ENCODE data around the gene ARHGAP35.
"Not testable (repeated sequence)": the region's sequence is repeated elsewhere in the genome, so short reads cannot be mapped to it uniquely, and the experiment has no call there.

The ARHGAP35 gene

GRCh38 chr19:46848389-46848788, 12.4 kb upstream of the ARHGAP35 start:
- Histone ChIP-seq H3K4me2 (ENCODE audit: low read length) (no peak overlapping the region), H3K56ac (ENCODE audit: low read length) (no peak overlapping the region), H2BK5ac (ENCODE audit: low read length) (no peak overlapping the region), H2BK15ac (replicated peaks; ENCODE audit: low read depth) (no peak overlapping the region), H3K18ac (ENCODE audit: low read length) (no peak overlapping the region), H3K4ac (ENCODE audit: low read depth, low read length) (no peak overlapping the region), H4K8ac (ENCODE audit: low read depth, low read length) (no peak overlapping the region), H3K23ac (ENCODE audit: low read length) (no peak overlapping the region), H3K9ac (ENCODE audit: low read length) (no peak overlapping the region), H3K79me2 (ENCODE audit: control insufficient read depth, insufficient read depth, low read length) (peaks cover 8% of the 10 kb centered on the region), H3K4me3 (ENCODE audit: low read length) (no peak overlapping the region), H3K27me3 (ENCODE audit: insufficient read depth, low read length, poor library complexity) (no peaks in the 10 kb centered on the region), H3K4me1 (ENCODE audit: control insufficient read depth, low read depth, low read length) (peaks cover 3% of the 10 kb centered on the region), H3K79me1 (ENCODE audit: low read length) (peaks cover 7% of the 10 kb centered on the region), H2BK120ac (ENCODE audit: low read depth, low read length) (no peak overlapping the region), H4K5ac (ENCODE audit: low read length) (no peak overlapping the region), H3K27ac (ENCODE audit: low read depth, low read length) (no peak overlapping the region), H2AK5ac (ENCODE audit: low read length) (no peak overlapping the region), H3K36me3 (ENCODE audit: control insufficient read depth, insufficient read depth, low read length) (peaks cover 1% of the 10 kb centered on the region)
- DNase-seq, result no peak
- WGBS (ENCODE audit: extremely low coverage, insufficient coverage, low lambda C conversion rate), result no CpG with 5 or more reads among the region's 2 CpGs

- Histone ChIP-seq H3K56ac (ENCODE audit: low read length) (peak overlapping the region; percentile 86), H4K8ac (ENCODE audit: low read depth, low read length) (no peak overlapping the region), H3K23ac (ENCODE audit: low read length) (no peak overlapping the region), H2BK15ac (replicated peaks; ENCODE audit: low read depth) (no peak overlapping the region), H3K36me3 (ENCODE audit: control insufficient read depth, insufficient read depth, low read length) (peaks cover 1% of the 10 kb centered on the region), H3K27me3 (ENCODE audit: insufficient read depth, low read length, poor library complexity) (no peaks in the 10 kb centered on the region), H3K4me3 (ENCODE audit: low read length) (peak overlapping the region; percentile 49), H3K4ac (ENCODE audit: low read depth, low read length) (no peak overlapping the region), H3K4me2 (ENCODE audit: low read length) (peak overlapping the region; percentile 74), H3K27ac (ENCODE audit: low read depth, low read length) (peak overlapping the region; percentile 90), H3K79me1 (ENCODE audit: low read length) (peaks cover 7% of the 10 kb centered on the region), H3K18ac (ENCODE audit: low read length) (peak overlapping the region; percentile 66), H3K9ac (ENCODE audit: low read length) (peak overlapping the region; percentile 67), H2BK120ac (ENCODE audit: low read depth, low read length) (no peak overlapping the region), H4K5ac (ENCODE audit: low read length) (no peak overlapping the region), H3K79me2 (ENCODE audit: control insufficient read depth, insufficient read depth, low read length) (peaks cover 8% of the 10 kb centered on the region), H3K4me1 (ENCODE audit: control insufficient read depth, low read depth, low read length) (peaks cover 3% of the 10 kb centered on the region), H2BK5ac (ENCODE audit: low read length) (peak overlapping the region; percentile 8), H2AK5ac (ENCODE audit: low read length) (peak overlapping the region; percentile 12)
- WGBS (ENCODE audit: extremely low coverage, insufficient coverage, low lambda C conversion rate), result no CpG with 5 or more reads among the region's 5 CpGs
- DNase-seq, result peak; percentile 55
These were observed 11.2 kb upstream of the ARHGAP35 start for GRCh38 chr19:46849610-46850009.

GRCh38 chr19:46850228-46851203, 10.3 kb upstream of the ARHGAP35 start, which contains the start of gene AP2S1:
AP2S1 (minus strand) TSS chr19:46850846; CDS start chr19:46850766, 80 bp downstream.
- Histone ChIP-seq H2BK5ac (ENCODE audit: low read length) (peak within 1 kb of the TSS; percentile 8), H2BK15ac (replicated peaks; ENCODE audit: low read depth) (no peak within 1 kb of the TSS), H3K4ac (ENCODE audit: low read depth, low read length) (peak within 1 kb of the TSS; percentile 28), H3K4me1 (ENCODE audit: control insufficient read depth, low read depth, low read length) (peaks cover 3% of the 10 kb centered on the region), H2BK120ac (ENCODE audit: low read depth, low read length) (no peak within 1 kb of the TSS), H3K18ac (ENCODE audit: low read length) (peak within 1 kb of the TSS; percentile 66), H3K4me2 (ENCODE audit: low read length) (peak within 1 kb of the TSS; percentile 74), H3K36me3 (ENCODE audit: control insufficient read depth, insufficient read depth, low read length) (peaks cover 1% of the 10 kb centered on the region), H4K5ac (ENCODE audit: low read length) (no peak within 1 kb of the TSS), H3K4me3 (ENCODE audit: low read length) (peak within 1 kb of the TSS; percentile 75), H3K27ac (ENCODE audit: low read depth, low read length) (peak within 1 kb of the TSS; percentile 90), H3K56ac (ENCODE audit: low read length) (peak within 1 kb of the TSS; percentile 94), H3K9ac (ENCODE audit: low read length) (peak within 1 kb of the TSS; percentile 87), H2AK5ac (ENCODE audit: low read length) (peak within 1 kb of the TSS; percentile 12), H3K23ac (ENCODE audit: low read length) (no peak within 1 kb of the TSS), H3K27me3 (ENCODE audit: insufficient read depth, low read length, poor library complexity) (no peaks in the 10 kb centered on the region), H3K79me1 (ENCODE audit: low read length) (peaks cover 7% of the 10 kb centered on the region), H4K8ac (ENCODE audit: low read depth, low read length) (no peak within 1 kb of the TSS), H3K79me2 (ENCODE audit: control insufficient read depth, insufficient read depth, low read length) (peaks cover 8% of the 10 kb centered on the region)
- no CpG with 5 or more reads among the region's 53 CpGs for WGBS (ENCODE audit: extremely low coverage, insufficient coverage, low lambda C conversion rate)
- peak; percentile 100 for DNase-seq

- Histone ChIP-seq H3K56ac (ENCODE audit: low read length) (no peak overlapping the region), H3K18ac (ENCODE audit: low read length) (no peak overlapping the region), H3K4me1 (ENCODE audit: control insufficient read depth, low read depth, low read length) (peaks cover 3% of the 10 kb centered on the region), H4K8ac (ENCODE audit: low read depth, low read length) (no peak overlapping the region), H3K36me3 (ENCODE audit: control insufficient read depth, insufficient read depth, low read length) (no peaks in the 10 kb centered on the region), H2BK120ac (ENCODE audit: low read depth, low read length) (no peak overlapping the region), H2BK15ac (replicated peaks; ENCODE audit: low read depth) (no peak overlapping the region), H3K9ac (ENCODE audit: low read length) (no peak overlapping the region), H3K4me3 (ENCODE audit: low read length) (no peak overlapping the region), H3K4ac (ENCODE audit: low read depth, low read length) (no peak overlapping the region), H3K23ac (ENCODE audit: low read length) (no peak overlapping the region), H4K5ac (ENCODE audit: low read length) (no peak overlapping the region), H3K27ac (ENCODE audit: low read depth, low read length) (no peak overlapping the region), H3K4me2 (ENCODE audit: low read length) (no peak overlapping the region), H2AK5ac (ENCODE audit: low read length) (no peak overlapping the region), H2BK5ac (ENCODE audit: low read length) (no peak overlapping the region), H3K79me1 (ENCODE audit: low read length) (peaks cover 3% of the 10 kb centered on the region), H3K27me3 (ENCODE audit: insufficient read depth, low read length, poor library complexity) (no peaks in the 10 kb centered on the region), H3K79me2 (ENCODE audit: control insufficient read depth, insufficient read depth, low read length) (peaks cover 4% of the 10 kb centered on the region)
- WGBS (ENCODE audit: extremely low coverage, insufficient coverage, low lambda C conversion rate), result no CpG with 5 or more reads among the region's 1 CpG
- no peak for DNase-seq
These were observed 8.0 kb upstream of the ARHGAP35 start for GRCh38 chr19:46852830-46853229.

GRCh38 chr19:46854698-46855097, 6.1 kb upstream of the ARHGAP35 start:
- H3K56ac ChIP-seq (ENCODE audit: low read length); H3K4me3 ChIP-seq (ENCODE audit: low read length); H3K4ac ChIP-seq (ENCODE audit: low read depth, low read length); H4K8ac ChIP-seq (ENCODE audit: low read depth, low read length); H3K36me3 ChIP-seq (ENCODE audit: control insufficient read depth, insufficient read depth, low read length); H2AK5ac ChIP-seq (ENCODE audit: low read length); H3K4me2 ChIP-seq (ENCODE audit: low read length); H2BK120ac ChIP-seq (ENCODE audit: low read depth, low read length); H3K79me2 ChIP-seq (ENCODE audit: control insufficient read depth, insufficient read depth, low read length); H3K9ac ChIP-seq (ENCODE audit: low read length); DNase-seq; H3K4me1 ChIP-seq (ENCODE audit: control insufficient read depth, low read depth, low read length); H3K18ac ChIP-seq (ENCODE audit: low read length); H3K79me1 ChIP-seq (ENCODE audit: low read length); H2BK5ac ChIP-seq (ENCODE audit: low read length); H2BK15ac ChIP-seq (replicated peaks; ENCODE audit: low read depth); H3K23ac ChIP-seq (ENCODE audit: low read length); H4K5ac ChIP-seq (ENCODE audit: low read length); H3K27me3 ChIP-seq (ENCODE audit: insufficient read depth, low read length, poor library complexity); H3K27ac ChIP-seq (ENCODE audit: low read depth, low read length): not testable (repeated sequence)
- WGBS (ENCODE audit: extremely low coverage, insufficient coverage, low lambda C conversion rate), result no CpG with 5 or more reads among the region's 13 CpGs

All from mesendoderm (in vitro differentiated cells).